GOT3 (cell line): ENCODE measurements around the gene TRABD2B.

Experiments
- DNase-seq: peaks from one replicate; lab custom pipeline; 2025; ENCODE audit warnings: mixed read lengths; lab: John Stamatoyannopoulos, UW

The TRABD2B gene

DNA sequence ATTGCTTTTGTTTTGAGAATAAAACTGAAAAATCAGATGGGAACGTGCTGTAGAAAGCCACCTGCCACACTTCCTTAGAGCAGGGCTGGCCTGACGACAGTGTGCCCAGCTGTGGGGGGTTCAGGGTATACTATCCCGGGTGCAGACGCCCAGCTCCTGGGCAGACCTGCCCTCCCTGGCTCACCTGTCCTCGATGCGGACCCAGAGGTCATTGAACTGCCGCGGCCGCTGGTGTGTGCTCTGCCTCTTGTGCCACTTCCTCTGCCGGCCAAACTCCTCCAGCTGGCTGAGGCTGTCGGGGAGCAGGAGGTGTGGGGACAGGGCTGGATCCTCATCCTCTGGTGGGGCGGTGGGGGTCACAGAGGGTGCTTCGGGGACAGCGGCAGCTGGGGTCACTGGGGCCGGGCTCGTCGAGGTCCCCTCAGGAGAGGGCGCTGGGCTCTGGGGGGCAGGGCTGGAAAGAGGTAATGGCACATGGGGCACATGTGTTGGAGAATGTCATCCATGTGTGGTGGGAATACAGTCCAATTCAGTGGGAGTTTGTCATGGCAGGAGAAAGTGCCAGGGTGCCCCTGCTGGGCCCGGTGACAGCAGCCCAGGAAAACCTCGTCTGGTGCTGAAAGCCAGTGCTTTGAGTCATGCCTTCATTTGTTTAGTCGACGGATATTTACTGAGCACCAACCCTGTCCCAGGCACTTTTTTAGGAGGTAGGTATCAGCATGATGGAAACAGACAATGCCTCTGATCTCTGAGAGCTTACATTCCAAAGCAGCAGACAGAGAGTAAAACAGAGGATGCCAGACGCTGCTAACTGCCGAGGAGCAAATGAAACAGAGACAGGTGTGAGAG is 222.0 kb downstream of the TRABD2B start:
- no peak for DNase-seq

DNA sequence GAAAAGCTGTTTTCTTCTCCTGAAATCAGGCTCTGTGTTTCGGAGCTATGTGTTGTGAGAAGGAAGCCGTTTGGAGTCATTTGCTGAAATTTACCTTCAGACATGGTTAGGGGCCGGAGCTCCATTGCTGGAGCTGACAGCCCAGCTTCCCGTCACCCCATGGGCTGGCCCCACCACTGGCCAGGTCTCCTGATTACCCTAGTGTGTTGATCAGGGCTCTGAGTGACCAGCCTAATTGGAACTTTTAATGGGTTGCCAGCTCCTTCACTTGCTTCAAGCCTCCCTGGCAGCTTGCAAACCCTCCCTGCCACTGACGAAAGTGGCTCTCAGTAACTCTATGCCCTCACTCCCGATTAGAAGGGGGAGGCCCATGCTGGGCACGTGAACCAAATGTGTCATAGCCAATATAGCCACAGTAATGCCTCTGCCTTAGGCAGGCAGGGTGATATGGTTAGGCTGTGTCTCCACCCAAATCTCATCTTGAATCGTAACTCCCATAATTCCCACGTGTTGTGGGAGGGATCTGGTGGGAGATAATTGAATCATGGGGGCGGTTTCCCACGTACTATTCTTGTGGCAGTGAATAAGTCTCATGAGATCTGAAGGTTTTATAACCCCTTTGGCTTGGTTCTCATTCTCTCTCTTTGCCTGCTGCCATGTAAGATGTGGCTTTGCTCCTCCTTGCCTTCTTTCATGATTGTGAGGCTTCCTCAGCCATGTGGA is 224.1 kb downstream of the TRABD2B start:
- no peak for DNase-seq

DNA sequence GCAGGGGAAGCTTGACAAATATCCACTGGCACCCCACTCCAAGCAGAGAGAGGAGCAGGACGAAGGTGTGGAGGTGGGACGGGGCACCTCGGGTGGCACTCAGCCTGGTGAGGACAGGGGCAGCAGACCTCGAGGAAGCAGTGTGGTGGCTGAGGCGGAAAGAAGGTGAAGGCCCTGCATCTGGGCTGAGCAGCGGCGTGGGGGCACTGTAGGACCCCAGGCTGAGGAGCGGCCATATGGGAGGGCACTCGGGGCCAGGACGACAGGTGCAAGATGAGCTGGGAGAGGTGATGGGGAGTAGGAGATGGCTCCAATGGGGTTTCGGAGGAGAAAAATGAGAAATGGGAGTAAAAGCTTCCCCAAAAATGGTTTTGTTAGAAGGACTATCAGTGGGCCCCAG is 224.9 kb downstream of the TRABD2B start:
- no peak for DNase-seq

DNA sequence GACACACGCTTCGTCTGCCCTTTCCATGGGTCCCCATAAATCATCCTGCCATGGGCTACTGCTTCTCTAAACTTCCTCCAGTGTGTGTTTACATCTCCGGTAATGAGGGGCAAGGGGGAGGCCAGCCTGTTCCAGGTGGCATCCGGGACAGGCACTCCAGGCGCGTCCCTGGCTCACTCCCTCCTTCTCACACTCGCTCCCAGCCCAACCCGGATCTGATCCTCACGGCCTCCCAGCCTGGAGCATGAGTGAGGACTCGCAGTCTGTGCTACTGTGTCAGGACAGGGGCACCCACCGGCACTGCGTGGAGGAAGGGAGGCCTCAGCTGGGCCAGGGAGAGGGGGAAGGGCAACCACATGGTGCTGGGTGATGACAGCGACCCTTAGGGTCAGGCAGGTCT is 225.4 kb downstream of the TRABD2B start:
- DNase-seq, result no peak

DNA sequence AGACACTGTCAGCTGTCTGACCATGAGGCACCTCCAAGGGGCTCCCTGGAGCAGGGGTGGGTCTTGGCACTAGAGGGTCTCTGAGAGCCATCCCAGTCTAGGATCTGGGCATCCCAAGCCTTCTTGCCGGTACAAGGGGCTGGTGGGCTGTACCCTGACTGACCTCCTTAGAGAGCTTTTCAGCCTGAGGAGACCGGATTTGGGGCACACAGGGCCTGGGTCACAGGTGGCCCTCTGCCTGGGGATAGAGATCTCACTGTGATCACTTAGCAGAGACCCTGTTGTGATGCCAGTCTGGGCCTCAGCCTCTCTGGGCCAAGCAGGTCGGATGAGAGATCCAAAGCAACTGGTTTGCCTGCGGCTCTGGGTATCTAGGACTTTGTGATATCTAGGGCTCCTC is 227.2 kb downstream of the TRABD2B start:
- DNase-seq, result no peak

DNA sequence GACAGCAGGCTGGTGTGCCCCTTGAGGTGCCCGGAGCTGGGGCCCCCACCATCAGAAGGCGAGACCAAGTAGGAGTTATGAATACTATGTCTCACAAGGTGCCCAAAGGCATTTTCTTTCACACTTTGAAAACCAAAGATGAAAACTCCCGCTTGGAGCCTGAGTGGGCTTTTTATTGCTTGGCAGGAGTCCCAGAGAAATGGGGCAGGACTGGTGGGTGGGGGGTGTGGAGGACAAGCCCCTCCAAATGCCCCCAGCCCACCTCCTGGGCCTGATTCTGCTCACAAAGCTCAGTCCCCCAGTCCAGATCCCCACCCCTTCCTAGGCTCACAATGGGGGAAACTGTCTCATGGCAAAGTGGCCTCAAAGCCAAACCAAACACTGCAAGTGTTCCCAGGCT is 227.9 kb downstream of the TRABD2B start:
- no peak for DNase-seq

DNA sequence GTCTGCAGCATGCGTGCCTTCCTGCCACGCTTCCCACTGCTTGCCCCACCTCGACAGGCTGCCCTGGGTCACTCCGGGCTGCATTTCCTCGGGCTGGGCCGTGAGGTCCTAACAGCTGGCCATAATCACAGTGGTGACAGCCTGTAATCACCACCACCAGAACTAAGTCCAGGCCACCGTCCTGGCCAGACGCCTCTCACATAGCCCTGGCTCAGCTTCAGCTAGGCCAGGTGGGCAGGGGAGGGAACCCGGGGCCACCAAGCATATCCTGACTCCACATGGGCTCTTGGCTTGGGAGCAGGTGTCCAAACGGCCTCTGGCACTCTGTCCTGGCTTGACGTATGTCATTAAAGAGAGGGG is 229.5 kb downstream of the TRABD2B start:
- DNase-seq, result no peak

DNA sequence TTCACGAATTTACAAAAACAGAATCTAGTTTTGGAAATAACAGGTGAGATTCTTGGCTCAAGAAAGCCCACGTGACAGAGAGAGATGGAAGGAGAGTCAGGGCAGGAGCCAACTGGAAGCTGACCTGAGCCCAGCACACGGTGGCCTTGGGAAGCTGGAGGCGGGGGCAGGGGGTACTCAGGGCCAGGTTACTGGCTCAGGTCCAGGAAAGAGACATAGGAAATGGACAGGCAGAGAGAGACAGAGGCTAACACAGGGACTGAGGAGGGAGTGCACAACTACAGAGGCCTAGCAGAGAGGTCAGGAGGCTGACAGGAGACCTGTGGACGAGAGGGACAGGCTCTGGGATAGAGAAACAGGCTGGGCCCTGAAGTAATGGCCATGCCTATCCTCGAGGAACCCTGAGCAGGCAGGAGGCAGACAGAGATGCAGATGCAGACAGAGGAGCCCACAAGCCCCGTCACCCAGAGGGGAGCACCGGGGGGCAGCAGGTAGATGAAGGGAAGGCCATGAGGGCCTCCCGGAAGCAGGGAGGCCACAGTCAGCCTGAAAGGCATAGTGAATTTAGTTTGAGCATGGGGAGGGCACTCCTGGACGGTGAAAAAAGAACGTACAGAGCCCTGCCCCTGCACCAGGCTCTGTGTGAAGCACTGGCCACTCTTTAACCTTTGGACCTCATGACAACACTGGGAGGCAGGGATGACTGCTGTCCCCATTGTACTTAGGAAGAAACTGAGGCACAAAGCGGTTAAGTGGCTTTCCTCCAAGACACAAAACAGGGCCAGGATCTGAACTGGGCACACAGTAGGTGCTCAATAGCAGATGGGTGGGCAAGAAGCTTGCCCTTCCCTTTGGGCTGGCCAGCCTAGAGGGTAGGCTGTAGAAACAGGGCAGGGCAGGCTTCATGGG is 230.1 kb downstream of the TRABD2B start:
- no peak for DNase-seq

DNA sequence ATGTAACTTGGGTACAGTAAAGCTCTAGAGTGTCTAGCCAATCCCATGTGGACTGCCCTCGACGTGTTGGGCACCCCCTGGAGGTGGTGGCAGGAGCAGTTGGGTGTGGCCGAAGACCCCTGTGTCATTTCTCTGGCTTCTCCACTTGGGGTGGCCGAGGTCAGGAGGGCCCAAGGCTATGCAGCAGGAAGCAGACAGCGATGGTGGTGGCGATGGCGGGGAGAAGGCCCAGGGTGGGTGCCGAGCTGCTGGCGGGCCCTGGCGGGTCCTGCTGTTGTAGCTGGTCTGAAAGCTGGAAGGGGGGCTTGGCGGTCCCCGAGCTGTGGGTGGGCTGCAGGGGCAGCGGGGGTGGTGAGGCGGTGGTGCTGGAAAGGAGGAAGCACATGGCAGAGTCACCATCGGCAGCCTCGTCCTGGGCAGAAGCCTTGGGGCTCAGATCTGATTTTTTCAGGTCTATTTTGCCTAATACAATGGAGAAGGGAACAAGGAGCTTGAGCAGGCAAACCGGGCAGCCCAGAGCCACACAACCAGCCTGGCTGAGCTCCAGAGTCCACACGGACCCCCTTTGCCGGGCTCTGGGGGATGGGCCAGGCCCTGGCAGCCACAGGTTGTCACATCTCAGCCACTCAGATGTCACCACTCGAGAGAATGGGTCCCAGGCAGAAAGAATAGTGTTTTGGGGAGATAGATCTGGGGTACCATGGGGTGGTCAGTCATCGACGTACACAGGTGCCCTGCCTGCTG is 231.3 kb downstream of the TRABD2B start:
- no peak for DNase-seq

DNA sequence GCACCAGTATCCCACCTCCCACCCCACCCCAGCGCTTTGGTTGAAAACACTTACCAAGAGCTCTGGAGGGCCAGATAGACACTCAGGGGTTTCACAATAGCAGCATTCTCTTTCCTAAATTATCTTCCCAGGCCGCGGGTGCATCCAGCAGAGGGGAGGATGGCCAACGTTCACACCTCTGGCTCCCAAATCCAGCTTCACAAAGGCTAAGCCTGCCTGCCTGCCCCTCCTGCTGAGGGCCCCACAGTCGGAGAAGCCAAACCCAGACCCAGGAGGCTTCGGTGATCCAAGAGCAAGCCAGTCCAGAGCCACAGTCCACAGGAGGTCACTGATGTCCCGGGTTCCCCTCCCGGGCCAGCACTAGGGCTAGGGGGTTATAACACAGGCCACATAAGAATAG is 231.9 kb downstream of the TRABD2B start:
- DNase-seq, result no peak

DNA sequence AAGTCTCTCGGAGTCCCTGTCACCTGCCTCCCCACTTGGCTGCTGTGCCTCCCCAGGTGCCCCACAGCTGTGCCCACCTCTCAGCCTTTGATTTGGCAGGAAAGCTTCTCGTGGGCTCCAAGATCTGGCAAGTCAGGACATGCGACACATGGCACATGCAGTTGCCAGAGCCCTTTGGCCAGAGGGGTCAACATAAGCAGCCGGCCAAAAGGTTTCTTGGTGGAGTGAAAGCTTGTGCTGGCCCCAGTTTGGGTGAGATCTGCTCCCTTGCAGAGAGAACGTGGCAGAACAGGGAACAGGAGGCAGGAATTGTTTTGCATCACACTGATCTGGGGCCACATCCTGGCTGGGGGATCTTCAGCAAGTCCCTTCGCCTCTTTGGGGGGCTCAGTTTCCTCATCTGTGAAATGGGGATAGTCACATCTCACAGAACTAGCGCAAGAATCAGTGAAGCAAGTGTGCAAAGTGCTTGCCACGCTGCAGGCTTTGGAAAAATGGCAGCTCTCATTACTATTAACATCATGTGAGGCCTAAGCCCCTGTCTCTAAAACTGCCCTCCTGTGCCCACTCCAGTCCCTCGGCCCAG is 232.6 kb downstream of the TRABD2B start:
- no peak for DNase-seq

DNA sequence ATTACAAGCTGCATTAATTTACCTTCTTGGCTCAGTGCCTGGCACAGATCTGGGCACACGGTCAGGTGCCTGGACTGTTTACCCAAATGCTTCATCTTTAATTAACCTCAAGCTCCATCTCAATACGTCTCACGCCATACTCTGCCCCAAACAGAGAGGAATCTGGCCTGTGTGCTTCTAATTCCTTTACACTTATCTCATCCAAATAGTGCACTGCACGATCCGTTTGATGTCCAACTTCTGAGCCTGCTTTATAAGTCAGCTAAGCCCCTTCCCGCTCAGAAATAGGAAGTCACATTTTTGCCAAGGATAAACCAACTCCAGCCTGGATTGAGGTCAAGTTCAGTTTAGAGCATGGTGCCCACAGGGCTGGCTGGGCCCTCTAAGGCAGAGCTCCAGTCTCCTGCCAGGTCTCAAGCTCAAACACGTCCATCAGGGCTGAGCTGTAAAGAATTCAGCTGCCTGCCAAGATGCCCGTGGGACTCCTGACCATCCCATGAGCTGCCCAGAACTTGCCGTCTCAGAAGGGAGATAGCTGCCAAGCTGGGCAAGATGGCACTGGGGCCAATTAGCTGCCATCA is 233.5 kb downstream of the TRABD2B start:
- no peak for DNase-seq

DNA sequence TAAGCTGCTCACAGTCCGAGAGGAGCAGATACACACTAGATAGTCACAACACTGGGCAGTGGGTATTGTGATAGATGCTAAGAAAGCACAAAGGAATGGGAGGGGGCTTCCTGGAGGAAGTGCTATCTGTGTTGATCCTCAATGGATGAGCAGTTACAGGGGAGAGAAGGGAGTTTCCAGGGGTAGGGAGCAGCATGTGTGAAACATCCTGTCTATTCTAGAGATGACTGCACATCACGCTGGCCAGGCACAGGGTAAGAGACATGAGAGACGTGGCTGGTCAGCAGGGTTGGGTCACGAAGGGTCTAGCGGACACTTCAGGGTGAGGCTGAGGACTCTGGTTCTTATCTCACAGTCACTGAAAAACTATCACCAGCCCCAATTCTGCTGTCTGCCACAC is 235.2 kb downstream of the TRABD2B start:
- DNase-seq, result no peak

DNA sequence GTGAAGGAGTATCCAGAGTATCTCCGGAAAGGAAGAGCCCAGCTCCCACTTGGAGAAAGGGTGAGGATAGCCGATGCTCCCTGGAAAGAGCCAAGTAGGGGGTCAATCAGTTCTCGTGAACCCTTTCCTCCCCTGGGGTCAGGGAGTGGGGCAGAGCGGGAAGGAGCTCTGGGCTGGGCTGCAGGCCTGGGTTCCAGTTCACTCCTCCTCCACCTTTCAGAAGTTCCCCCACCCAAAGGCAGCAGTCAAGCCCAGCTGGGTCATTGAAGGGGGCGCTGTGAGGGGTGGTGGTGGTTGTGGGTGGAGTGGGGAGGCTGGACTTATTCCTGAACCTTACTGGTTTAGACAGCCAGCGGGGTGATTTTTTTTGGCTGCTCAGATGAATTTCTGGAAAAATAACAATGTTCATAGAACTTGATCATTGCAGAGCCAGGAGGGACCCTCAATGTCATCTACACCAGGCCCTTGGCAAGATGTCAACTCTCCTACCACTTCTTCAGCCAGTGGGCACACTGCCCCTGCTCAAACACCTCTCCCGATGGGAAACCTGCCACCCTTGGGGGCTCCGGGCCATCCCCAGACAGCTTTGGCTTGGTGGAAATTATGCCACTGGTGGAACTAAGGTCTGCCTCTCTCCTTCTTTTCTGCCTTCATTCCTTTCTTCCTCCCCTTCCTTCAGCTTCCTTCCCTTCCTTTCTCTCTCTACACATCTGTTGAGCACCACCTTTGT is 235.8 kb downstream of the TRABD2B start:
- DNase-seq, result no peak

DNA sequence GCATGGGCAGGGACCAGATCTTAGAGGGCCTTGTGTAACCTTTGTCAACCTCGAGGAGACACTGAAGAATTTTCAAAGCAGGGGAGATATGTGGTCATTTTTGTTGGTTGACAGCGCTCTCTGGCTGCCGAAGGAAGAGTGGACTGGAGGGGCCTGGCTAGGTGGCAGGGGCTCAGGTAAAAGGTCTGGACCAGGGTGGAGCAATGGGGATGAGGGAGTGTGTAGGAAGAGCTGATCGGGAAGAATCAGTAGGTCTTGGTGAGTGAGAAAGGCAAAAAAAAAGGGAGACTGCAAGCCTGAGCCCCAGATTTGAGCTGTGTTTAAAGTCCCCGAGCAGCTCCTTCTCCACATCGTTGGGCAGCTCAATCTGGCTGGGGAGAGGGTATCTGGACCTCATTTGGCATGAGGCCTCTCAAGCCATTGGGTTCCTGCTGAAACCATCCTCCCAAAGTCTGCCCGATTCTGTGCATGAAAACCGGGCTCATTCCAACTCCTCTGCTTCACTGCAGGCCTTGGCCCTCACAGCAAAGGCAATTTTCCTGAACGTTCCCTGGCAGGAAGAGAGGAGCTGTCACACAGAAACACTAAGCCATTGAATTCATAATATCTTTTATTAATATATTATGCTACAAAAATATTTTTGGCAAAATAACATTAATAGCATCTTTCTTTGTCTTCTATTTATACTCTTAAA is 237.1 kb downstream of the TRABD2B start:
- no peak for DNase-seq

DNA sequence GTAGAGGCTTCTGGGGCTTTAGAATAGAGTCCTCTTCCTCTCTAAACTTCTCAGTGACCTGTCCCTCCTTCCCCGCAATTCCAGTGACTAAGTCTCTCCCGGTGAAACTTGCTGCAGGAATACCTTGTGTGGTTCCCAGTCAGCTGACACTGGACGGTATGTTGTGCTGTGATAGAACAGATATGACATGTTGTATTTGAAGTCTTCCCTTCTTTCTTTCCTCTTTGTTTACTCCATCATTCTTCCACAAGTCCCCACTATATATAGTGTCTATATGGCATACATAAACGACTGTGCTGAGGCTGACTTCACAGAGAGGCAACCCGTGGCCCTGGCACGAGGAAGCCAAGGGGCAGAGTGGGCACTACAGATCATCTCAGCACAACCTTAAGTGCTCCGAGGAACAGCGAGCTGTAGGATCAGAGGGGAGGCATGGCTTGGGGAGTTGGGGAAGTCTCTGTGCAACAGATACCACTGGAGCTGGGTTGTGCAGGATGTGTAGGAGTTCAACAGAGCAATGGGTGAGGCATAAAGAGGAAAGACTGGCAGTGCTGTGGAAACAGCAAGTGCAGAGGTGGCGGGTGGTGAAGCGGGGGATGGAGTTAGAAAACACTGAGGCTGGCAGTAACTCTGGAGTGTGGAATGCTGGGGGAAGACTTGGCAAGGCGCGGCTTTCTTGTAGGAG is 237.8 kb downstream of the TRABD2B start:
- DNase-seq, result no peak

DNA sequence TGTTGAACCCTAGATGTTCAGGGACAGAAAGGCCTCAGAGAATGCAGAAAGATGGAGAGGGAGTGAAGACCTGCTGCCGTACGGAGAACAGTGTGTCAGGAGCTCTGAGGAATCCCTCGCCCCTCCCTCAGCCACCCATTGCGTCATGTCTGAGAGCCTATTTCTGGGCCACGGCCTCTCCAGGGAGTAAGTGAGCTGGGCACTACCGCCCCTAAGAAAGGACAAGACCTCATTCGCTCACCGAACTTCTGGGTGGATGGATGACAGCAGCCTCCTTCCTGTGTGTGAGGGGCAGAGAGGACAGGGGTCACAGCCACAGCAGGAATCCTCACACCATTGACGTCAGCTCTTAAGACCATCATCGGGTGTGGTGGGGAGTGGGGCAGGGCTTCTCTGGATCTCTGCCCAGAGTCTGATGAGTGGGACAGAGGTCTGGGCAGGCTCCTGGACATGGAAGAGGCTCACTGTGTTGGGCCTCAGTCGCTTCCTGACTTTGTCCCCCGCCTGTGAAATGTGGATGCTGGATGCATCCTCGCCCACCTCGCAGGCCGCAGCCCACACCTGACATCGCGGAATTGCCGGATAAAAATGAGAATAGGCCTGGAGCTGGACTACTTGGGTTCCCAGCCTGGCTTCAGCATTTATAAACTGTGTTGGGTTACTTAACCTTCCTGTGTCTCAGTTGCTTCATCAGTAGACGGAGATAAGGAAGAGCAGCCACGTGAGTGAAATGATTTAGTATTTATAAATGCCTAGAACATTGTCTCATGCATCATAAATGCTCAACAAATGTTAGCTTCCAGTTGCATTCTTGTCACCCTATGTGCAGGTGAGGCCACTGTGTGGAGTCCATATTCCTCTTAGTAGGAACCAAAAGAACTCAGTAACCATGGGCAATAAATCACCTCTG is 238.6 kb downstream of the TRABD2B start:
- no peak for DNase-seq
